Measurements from ENCODE around the gene JTB.

GRCh38 chr1:153990468-153991150 is 13.1 kb upstream of the JTB start, which contains the start of gene RPS27:
- peak in 1 of 4 experiments; percentile 9 for TF ChIP-seq CTCF (IDR thresholded peaks at IDR 0.05)
- peak; percentile 100 for TF ChIP-seq POLR2AphosphoS5 (IDR thresholded peaks at IDR 0.05)

Measured in gastroesophageal sphincter (tissue), 3 donors.